Cardiac fibroblast (primary cell): ENCODE results near the gene NDOR1.

Experiments used
- DNase-seq, 2 donors: peaks; one replicate each; pipeline versions ENCODE4 v3.0.0 to v3.0.0-alpha.2; 2010; ENCODE audit warnings: low read depth in 2 of 2
- H3K4me3 ChIP-seq, 2 donors: replicated peaks in 1 of 2; 1 replicate in 1 of 2; 2 replicates in 1 of 2; pipeline ENCODE4 v1.5.1; 2011; ENCODE audit warnings: low read depth in 2 of 2, low read length in 2 of 2, mild to moderate bottlenecking in 2 of 2, moderate library complexity in 1 of 2
- TF ChIP-seq, protein P1 (sequence below): IDR thresholded peaks from one replicate; pipeline ENCODE4 v1.5.1; 2011; ENCODE audit warnings: low read depth, mild to moderate bottlenecking, low read length, inconsistent platforms

Gene NDOR1

DNA sequence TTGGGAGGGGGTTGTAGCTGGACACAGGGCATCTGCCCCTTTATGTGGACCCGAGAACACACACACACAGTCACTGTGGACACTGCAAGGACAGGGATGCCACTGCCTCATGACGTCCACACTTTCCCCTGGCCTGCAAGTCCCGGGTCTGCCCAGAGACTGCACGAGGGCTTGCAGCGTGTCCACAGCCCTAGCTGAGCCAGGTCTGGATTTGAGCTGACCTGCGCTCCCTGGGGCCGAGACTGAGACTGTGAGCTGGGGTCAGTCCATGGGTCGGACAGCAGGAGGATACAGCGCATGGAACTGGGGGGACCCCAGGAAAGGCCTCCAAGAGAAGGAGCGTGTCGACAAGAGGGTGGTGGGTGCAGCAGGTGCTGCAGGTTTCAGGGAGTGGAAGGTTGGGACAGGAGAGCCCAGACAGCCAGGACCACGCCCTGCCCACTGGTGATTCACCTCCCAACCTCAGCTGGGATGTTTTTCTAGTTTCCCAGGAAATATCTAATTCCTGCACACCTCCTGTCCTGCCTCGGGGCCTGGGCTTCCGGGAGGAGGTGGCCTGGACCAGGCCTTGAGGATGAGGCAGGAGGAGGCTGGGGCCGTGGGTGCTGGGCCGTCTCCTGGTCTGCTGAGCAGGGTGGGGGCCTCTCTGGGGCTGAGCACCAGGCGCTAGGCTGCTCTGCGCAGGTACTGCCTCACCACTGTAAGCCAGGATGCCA, 21.0 kb downstream of the NDOR1 start:
- TF ChIP-seq, protein P1, sequence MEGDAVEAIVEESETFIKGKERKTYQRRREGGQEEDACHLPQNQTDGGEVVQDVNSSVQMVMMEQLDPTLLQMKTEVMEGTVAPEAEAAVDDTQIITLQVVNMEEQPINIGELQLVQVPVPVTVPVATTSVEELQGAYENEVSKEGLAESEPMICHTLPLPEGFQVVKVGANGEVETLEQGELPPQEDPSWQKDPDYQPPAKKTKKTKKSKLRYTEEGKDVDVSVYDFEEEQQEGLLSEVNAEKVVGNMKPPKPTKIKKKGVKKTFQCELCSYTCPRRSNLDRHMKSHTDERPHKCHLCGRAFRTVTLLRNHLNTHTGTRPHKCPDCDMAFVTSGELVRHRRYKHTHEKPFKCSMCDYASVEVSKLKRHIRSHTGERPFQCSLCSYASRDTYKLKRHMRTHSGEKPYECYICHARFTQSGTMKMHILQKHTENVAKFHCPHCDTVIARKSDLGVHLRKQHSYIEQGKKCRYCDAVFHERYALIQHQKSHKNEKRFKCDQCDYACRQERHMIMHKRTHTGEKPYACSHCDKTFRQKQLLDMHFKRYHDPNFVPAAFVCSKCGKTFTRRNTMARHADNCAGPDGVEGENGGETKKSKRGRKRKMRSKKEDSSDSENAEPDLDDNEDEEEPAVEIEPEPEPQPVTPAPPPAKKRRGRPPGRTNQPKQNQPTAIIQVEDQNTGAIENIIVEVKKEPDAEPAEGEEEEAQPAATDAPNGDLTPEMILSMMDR: no peak

GRCh38 chr9:137227054-137227852, 21.8 kb downstream of the NDOR1 start, which contains the start of gene RNF224:
Gene RNF224 (plus strand): TSS chr9:137227502. CDS start chr9:137228336, 834 bp downstream.
- TF ChIP-seq, protein P1: peak; percentile 91
- DNase-seq: peak; percentile 75 to 81
- no peak within 1 kb of the TSS for H3K4me3 ChIP-seq

More for the DNA sequence above, 21.0 kb downstream of the NDOR1 start:
- DNase-seq: no peak
- H3K4me3 ChIP-seq: no peak overlapping the region

DNA sequence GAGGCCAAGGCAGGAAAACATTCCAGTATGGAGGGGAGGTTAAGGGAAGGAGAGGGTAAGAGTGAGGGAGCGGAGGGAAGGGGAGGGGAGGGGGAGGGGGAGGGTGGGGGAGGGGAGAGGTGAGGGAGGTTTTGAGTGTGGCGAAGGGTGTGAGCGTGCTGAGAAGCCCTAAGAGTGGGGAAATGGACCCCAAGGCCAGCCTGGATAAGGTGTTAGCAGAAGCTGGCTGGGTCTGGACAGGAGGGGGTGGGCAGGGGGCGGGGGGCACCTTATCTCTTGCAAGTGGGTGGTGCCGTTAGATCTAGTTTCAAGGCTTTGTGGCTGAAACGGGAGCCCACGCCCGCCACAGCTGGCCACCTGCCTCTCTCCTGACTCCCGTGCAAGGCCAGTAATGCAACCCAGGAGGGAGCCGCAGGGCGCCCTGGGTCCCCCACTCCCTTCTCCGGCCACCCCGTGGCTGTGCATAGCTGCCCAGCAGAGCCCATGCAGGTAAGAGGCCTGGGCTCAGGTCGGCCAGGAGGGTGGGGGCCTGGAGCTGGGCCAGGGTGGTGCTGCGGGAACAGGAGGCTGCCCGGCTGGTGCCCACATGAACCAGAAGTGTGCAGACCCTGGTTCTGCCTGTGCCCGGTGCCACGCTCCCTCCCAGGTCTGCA, 22.5 kb downstream of the NDOR1 start:
- TF ChIP-seq, protein P1: no peak

DNA sequence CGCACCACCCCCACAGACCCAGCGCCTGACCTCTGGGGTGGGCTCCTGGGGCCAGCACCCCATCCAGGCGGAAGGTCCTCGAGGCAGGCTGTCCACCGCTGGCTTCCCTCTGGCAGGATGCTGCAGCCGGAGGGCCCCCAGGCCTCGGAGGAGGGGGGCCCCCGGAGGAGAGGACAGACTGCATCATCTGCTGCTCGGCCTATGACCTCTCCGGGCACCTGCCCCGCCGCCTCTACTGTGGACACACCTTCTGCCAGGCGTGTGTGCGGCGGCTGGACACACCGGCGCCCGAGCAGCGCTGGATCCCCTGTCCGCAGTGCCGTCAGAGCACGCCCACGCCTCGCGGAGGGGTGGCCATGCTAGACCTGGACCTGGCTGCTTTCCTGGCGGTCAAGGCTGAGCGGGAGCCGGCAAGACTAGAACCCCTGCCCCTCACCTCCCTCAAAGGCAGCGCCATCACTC, 23.0 kb downstream of the NDOR1 start:
- TF ChIP-seq, protein P1: no peak
- DNase-seq: no peak
- no peak overlapping the region for H3K4me3 ChIP-seq

More for the DNA sequence above, 22.5 kb downstream of the NDOR1 start:
- DNase-seq: no peak
- H3K4me3 ChIP-seq: no peak overlapping the region

DNA sequence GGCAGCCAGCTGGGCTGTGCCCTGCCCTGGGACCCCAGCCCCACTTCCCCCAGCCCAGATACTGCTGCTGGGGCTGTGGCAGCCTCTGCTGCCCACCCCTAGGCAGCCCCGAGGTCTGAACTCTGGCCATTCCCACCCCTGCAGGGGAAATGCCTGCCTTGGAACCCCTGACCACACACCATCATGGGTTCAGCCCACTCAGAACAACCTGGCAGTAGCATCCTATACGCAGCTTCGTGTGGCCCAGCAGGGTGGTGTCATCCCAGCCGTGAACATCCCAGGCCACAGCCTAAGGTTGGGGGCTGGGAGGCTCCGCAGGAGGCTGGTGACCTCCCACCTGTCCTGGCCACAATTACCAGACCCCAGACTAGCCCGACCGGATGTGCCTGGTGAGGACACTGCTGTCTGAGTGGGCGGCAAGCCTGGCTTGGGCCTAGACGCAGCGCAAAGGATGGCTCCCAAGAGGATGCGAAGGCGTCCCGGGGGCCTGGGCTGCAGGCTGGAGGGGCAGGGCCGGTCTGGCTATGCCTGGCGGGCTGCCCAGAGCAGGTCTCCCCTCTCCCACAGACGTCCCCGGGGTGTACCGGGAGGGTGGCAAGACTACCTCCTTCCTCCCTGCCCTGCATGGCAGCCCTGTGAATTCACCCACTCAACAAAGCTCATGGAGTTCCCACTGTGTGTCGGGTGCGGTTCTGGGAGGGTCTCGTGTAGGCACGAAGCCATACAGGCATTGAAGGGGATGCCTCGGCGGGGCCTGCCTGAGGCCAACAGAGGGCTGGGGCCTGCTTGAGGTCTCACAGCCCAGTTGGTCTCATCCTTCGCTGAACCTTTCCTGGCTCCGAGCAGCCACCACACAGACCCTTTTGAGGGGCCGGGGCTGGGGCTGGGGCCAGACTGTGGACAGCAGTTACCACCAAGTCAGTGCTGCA, 23.7 kb downstream of the NDOR1 start:
- no peak overlapping the region for H3K4me3 ChIP-seq
- no peak for DNase-seq
- TF ChIP-seq, protein P1: no peak
